ENCODE measurements around the gene BMP6. TPM values are rescaled to one million over a fixed set of nuclear protein-coding genes. Genes with fewer than 3 reads are reported as not detected.

Gene BMP6
- total and polyA plus RNA-seq, 2 experiments from 2014 or later: 0.84 to 2.8 TPM

DNA sequence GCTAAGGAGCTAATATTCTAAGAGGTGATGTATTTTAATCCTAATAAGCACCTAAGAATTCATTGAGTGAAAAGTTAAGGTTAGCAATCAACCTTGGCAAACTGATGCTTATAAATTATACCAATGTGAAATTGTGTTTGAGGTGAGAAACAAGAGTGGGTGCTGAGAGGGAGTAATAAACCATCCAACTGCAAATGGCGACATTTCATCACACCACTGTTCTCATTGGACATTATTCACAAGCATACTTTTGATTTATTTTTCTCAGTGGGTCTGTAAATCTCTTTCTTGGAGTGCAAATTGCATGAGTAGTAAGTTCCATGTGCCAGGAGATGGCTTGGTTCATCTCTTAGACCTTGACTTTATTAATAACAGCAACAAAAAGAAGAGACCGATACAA lies 71.5 kb downstream of the BMP6 start (continued):
- TF ChIP-seq, protein P1, sequence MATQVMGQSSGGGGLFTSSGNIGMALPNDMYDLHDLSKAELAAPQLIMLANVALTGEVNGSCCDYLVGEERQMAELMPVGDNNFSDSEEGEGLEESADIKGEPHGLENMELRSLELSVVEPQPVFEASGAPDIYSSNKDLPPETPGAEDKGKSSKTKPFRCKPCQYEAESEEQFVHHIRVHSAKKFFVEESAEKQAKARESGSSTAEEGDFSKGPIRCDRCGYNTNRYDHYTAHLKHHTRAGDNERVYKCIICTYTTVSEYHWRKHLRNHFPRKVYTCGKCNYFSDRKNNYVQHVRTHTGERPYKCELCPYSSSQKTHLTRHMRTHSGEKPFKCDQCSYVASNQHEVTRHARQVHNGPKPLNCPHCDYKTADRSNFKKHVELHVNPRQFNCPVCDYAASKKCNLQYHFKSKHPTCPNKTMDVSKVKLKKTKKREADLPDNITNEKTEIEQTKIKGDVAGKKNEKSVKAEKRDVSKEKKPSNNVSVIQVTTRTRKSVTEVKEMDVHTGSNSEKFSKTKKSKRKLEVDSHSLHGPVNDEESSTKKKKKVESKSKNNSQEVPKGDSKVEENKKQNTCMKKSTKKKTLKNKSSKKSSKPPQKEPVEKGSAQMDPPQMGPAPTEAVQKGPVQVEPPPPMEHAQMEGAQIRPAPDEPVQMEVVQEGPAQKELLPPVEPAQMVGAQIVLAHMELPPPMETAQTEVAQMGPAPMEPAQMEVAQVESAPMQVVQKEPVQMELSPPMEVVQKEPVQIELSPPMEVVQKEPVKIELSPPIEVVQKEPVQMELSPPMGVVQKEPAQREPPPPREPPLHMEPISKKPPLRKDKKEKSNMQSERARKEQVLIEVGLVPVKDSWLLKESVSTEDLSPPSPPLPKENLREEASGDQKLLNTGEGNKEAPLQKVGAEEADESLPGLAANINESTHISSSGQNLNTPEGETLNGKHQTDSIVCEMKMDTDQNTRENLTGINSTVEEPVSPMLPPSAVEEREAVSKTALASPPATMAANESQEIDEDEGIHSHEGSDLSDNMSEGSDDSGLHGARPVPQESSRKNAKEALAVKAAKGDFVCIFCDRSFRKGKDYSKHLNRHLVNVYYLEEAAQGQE (IDR thresholded peaks at IDR 0.05; ENCODE audit: unreplicated experiment): no peak
- TF ChIP-seq CREB1 (CRISPR knock-in tag; IDR thresholded peaks at IDR 0.05; ENCODE audit: low read depth) (no peak), STAT1 (IDR thresholded peaks at IDR 0.05; ENCODE audit: unreplicated experiment) (no peak), ZNF331 (CRISPR knock-in tag; IDR thresholded peaks at IDR 0.05; ENCODE audit: low read depth) (no peak)

DNA sequence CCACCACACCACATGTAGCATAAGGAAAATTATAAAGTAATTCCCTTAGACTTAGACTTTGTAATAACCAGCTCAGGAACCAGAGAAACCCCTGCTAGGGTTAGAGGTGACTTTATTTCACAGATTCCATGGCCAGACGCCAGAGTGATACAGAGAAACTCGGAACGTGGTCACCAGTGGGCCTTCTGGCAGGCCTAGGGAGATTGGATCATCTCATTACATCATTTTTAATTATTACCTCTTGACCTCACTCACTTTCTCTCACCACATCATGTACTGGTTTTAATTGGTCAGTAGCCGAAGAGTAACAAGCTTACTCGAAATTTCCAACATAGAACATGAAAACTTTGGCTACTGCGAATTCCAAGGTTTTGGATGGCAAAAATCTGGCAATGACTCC lies 72.9 kb downstream of the BMP6 start:
- no peaks in the 10 kb centered on the region for H3K9me3 Mint-ChIP-seq
- ATAC-seq: no peak
- H3K4me1 Mint-ChIP-seq: peaks cover 8% of the 10 kb centered on the region
- Histone ChIP-seq H3K27me3 (ENCODE audit: insufficient read depth) (no peaks in the 10 kb centered on the region), H3K36me3 (ENCODE audit: insufficient read depth) (no peaks in the 10 kb centered on the region), H3K79me2 (replicated peaks; ENCODE audit: insufficient read depth) (no peaks in the 10 kb centered on the region), H3K9me2 (ENCODE audit: insufficient read depth) (peaks cover 7% of the 10 kb centered on the region), H3K4me3 (no peak overlapping the region), H4K20me1 (replicated peaks; ENCODE audit: insufficient read depth) (no peaks in the 10 kb centered on the region), H3K27ac (ENCODE audit: low read depth) (no peak overlapping the region), H3K4me2 (no peak overlapping the region), H2AFZ (no peak overlapping the region), H3K4me1 (ENCODE audit: insufficient read depth) (no peaks in the 10 kb centered on the region; the same call in 1 of the 2 replicates), H3F3A (replicated peaks; ENCODE audit: low read depth) (no peaks in the 10 kb centered on the region)
- H3K27me3 Mint-ChIP-seq (ENCODE audit: insufficient read depth, low read depth, poor library complexity): peaks cover 2% of the 10 kb centered on the region
- no peak overlapping the region for H3K27ac Mint-ChIP-seq
- no peaks in the 10 kb centered on the region for H3K36me3 Mint-ChIP-seq (ENCODE audit: low read depth)
- H3K4me3 Mint-ChIP-seq: no peak overlapping the region
- DNase-seq (ENCODE audit: low spot score): no peak
- TF ChIP-seq ZNF114 (CRISPR knock-in tag; IDR thresholded peaks at IDR 0.05): no peak
- no peak for TF ChIP-seq CREB1 (CRISPR knock-in tag; IDR thresholded peaks at IDR 0.05; ENCODE audit: low read depth)
- TF ChIP-seq, protein P2, sequence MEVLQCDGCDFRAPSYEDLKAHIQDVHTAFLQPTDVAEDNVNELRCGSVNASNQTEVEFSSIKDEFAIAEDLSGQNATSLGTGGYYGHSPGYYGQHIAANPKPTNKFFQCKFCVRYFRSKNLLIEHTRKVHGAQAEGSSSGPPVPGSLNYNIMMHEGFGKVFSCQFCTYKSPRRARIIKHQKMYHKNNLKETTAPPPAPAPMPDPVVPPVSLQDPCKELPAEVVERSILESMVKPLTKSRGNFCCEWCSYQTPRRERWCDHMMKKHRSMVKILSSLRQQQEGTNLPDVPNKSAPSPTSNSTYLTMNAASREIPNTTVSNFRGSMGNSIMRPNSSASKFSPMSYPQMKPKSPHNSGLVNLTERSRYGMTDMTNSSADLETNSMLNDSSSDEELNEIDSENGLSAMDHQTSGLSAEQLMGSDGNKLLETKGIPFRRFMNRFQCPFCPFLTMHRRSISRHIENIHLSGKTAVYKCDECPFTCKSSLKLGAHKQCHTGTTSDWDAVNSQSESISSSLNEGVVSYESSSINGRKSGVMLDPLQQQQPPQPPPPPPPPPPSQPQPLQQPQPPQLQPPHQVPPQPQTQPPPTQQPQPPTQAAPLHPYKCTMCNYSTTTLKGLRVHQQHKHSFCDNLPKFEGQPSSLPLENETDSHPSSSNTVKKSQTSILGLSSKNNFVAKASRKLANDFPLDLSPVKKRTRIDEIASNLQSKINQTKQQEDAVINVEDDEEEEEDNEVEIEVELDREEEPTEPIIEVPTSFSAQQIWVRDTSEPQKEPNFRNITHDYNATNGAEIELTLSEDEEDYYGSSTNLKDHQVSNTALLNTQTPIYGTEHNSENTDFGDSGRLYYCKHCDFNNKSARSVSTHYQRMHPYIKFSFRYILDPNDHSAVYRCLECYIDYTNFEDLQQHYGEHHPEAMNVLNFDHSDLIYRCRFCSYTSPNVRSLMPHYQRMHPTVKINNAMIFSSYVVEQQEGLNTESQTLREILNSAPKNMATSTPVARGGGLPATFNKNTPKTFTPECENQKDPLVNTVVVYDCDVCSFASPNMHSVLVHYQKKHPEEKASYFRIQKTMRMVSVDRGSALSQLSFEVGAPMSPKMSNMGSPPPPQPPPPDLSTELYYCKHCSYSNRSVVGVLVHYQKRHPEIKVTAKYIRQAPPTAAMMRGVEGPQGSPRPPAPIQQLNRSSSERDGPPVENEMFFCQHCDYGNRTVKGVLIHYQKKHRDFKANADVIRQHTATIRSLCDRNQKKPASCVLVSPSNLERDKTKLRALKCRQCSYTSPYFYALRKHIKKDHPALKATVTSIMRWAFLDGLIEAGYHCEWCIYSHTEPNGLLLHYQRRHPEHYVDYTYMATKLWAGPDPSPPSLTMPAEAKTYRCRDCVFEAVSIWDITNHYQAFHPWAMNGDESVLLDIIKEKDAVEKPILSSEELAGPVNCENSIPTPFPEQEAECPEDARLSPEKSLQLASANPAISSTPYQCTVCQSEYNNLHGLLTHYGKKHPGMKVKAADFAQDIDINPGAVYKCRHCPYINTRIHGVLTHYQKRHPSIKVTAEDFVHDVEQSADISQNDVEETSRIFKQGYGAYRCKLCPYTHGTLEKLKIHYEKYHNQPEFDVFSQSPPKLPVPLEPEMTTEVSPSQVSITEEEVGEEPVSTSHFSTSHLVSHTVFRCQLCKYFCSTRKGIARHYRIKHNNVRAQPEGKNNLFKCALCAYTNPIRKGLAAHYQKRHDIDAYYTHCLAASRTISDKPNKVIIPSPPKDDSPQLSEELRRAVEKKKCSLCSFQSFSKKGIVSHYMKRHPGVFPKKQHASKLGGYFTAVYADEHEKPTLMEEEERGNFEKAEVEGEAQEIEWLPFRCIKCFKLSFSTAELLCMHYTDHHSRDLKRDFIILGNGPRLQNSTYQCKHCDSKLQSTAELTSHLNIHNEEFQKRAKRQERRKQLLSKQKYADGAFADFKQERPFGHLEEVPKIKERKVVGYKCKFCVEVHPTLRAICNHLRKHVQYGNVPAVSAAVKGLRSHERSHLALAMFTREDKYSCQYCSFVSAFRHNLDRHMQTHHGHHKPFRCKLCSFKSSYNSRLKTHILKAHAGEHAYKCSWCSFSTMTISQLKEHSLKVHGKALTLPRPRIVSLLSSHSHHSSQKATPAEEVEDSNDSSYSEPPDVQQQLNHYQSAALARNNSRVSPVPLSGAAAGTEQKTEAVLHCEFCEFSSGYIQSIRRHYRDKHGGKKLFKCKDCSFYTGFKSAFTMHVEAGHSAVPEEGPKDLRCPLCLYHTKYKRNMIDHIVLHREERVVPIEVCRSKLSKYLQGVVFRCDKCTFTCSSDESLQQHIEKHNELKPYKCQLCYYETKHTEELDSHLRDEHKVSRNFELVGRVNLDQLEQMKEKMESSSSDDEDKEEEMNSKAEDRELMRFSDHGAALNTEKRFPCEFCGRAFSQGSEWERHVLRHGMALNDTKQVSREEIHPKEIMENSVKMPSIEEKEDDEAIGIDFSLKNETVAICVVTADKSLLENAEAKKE (CRISPR knock-in tag; IDR thresholded peaks at IDR 0.05): no peak
- TF ChIP-seq, protein P1 (IDR thresholded peaks at IDR 0.05; ENCODE audit: unreplicated experiment): no peak
- no peak for TF ChIP-seq POLR2AphosphoS5 (IDR thresholded peaks at IDR 0.05; ENCODE audit: low read depth)
- TF ChIP-seq, protein P3, sequence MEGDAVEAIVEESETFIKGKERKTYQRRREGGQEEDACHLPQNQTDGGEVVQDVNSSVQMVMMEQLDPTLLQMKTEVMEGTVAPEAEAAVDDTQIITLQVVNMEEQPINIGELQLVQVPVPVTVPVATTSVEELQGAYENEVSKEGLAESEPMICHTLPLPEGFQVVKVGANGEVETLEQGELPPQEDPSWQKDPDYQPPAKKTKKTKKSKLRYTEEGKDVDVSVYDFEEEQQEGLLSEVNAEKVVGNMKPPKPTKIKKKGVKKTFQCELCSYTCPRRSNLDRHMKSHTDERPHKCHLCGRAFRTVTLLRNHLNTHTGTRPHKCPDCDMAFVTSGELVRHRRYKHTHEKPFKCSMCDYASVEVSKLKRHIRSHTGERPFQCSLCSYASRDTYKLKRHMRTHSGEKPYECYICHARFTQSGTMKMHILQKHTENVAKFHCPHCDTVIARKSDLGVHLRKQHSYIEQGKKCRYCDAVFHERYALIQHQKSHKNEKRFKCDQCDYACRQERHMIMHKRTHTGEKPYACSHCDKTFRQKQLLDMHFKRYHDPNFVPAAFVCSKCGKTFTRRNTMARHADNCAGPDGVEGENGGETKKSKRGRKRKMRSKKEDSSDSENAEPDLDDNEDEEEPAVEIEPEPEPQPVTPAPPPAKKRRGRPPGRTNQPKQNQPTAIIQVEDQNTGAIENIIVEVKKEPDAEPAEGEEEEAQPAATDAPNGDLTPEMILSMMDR (conservative IDR thresholded peaks at IDR 0.05; ENCODE audit: low read depth in 2 of 2): no peak
